HG02973 (cell line): ENCODE data around the gene FNIP2.
"Not testable (repeated sequence)": the region's sequence is repeated elsewhere in the genome, so short reads cannot be mapped to it uniquely, and the experiment has no call there.

Source experiments
- ATAC-seq: cut with Tn5 transposase; IDR thresholded peaks from one replicate; pipeline ENCODE4 v1.9.1; 2021; ENCODE audit warnings: moderate library complexity; ENCODE audit not compliant: unreplicated experiment

Gene FNIP2

DNA sequence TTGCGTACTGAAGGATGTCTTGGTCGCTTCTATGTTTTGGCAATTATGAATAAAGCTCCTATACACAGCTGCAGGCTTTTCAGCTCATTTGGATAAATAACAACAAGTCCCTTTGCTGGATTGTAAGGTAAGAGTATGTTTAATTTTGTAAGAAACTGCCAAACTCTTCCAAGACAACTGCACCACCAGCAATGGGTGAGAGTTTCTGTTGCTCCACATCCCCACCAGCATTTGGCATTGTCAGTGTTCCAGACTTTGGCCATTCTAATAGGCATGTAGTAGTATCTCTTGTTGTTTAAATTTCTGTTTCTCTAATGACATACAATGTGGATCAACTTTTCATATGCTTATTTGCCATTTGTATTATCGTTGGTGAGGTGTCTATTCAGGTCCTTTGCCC is 44.3 kb downstream of the FNIP2 start:
- no peak for ATAC-seq

DNA sequence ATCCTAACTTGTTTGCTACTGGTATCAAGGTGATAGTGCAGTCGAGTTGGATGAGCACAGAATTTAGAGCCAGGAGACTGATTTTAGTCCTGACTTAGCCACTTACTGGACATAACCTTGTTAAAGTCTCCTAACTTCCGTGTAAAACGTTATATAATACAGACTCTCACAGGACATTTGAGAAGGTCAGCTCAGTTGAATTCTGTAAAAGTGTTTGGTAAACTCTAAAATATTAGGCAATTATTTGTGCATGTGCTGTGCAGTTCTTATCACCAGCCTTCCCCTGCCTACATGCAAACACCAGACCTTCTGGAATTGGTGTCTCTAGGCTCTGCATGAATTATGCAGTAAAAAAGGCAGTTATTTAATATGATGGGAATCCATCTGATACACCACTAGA is 45.4 kb downstream of the FNIP2 start:
- ATAC-seq: no peak

DNA sequence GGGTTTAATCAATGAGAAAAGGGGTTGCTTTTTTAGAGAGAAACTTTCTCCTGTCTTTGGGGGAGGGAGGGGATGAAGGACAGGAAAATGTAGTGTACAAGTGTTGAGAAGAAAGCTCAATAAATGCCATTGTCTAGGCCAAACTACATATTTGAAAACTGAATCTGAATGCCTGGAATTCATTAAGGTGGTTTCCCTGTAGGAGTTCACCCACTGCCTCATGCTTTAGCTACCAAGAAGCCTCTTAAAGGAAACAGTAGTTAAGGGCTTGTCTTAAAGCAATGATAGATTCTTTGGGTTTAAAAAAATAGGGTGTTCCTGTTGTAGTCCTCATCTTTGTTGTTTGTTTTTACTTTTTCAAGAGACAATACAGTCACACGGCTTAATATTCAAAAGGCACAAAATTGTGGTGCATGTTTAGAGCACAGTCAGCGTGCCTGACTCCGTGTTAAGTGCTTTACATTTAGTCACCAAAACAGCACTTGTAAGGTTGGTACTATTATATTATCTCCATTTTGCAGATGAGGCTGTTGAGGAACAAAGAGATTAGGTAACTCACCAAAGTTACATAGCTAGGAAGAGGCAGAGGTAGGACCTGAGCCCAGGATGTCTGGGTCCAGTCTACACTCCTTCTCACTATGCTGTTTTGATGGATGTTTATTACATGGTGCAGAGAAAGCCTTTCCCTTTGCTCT is 46.0 kb downstream of the FNIP2 start:
- ATAC-seq: no peak

- peak; percentile 30 for ATAC-seq
These were observed 48.1 kb downstream of the FNIP2 start for GRCh38 chr4:158816955-158817354.

DNA sequence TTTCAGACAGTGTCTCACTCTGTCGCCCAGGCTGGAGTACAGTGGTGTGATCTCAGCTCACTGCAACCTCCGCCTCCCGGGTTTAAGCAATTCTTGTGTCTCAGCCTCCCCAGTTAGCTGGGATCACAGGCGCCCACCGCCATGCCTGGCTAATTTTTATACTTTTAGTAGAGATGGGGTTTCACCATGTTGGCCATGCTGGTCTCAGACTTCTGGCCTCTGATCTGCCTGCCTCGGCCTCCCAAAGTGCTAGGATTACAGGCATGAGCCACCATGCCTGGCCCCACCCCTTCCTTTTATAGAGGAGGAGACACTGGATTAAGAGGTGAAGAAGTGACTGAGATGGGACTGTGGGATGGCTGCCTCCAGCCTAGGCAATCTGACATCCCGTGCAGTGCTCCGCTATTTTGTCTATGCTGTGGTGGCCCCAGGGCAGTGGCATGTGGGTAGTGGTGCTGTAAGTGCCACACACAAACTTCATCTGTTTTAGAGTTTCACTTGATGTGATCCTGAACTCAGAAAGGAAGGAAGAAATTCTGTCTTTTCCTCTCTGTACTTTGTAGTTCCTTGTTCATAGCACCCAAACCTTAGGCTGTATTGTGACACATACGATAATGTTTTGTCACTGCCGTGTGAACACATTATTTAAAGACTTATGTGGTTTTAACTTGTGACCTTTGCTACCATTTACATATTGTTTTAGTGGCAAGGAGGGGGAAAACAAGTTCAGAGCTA is 48.9 kb downstream of the FNIP2 start:
- peak; percentile 68 for ATAC-seq

- ATAC-seq: no peak
These were observed 49.8 kb downstream of the FNIP2 start for GRCh38 chr4:158818560-158819140.

DNA sequence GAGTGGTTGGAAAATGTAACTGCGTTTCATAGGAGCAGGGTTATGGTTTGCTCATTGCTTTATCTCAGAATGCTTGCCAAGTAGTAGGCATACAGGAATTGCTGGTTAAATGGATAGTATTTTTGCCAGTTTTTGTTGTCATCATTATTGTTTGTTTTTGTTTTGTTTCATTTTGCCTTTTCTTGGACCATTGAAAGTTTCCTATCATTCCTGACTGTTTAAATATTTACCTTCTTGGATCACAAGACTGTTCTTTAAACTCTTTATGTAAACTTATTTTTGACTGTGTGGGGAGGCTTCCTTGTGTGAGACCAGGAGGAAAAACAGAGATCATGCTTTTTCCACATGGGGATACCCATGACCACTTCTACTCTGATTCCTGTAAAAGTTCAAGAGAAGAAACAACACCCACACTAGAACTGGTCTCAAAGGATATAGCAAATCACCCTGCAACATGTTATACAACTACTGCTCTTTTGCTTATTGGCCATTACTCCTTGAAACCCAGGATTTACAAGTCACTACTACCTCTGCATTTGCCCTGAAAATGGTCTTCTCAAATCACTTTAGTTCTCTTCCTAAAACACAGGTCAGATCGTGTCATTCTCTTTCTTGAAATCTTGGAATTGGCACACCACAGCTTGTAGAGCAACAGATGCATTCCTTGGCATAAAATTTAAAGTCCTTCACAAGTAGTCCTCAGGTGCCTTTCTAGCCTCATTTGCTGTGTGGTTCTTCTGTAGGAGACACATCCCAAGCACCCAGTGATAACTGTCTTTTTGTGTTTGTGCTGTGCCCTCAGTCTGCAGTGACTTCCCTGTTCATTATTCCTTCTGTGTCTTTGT is 51.3 kb downstream of the FNIP2 start:
- no peak for ATAC-seq

DNA sequence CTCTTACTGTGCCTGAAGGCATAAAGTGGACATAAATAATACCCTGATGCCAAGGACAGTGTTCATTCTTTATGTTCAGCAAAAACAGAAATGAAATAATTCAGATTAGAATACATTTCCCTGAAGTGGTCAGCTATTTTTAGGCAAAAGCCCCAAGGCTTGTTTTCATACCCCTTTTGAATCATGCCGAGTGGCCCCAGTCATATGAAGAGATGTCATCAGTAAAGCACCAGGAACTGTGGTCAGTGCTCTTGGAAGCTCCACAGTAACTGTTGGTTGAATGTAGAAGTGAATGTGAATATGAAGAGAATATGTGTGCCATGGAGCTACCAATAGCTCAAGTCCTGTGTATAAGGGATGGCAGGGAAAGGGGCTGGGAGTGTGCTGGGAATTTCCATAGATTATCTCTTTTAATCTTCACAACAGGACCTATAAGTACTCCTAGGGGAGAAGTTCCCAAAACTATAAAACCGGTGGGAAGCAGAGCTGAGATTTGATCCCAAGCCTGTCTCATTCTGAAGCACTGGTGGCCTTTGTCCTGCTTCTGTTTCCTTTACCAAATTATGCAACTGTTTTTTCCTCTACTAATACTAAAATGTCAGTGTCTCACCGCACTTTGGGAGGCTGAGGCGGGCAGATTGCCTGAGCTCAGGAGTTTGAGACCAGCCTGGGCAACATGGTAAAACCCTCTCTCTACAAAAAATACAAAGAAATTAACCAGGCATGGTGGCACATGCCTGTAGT is 52.6 kb downstream of the FNIP2 start:
- ATAC-seq: peak; percentile 40

GRCh38 chr4:158822348-158822747 is 53.5 kb downstream of the FNIP2 start:
- no peak for ATAC-seq

DNA sequence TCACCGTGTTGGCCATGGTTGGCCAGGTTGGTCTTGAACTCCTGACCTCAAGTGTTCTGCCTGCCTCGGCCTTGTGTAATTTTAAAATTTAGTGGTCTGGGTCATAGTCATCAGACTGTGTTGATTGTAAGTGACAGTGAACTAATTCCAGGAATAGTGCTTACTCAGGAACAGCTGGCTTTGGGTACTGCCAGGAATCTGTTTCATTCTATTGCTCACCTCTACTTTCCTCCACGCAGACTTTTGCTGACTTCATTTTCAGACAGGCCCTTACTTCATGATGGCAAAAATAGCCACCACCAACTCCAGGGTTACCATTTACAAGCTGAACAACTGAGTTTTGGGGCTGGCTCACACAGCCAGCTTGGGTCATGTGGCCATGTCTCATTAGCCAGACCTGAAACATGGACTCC is 54.6 kb downstream of the FNIP2 start:
- ATAC-seq: peak; percentile 27

DNA sequence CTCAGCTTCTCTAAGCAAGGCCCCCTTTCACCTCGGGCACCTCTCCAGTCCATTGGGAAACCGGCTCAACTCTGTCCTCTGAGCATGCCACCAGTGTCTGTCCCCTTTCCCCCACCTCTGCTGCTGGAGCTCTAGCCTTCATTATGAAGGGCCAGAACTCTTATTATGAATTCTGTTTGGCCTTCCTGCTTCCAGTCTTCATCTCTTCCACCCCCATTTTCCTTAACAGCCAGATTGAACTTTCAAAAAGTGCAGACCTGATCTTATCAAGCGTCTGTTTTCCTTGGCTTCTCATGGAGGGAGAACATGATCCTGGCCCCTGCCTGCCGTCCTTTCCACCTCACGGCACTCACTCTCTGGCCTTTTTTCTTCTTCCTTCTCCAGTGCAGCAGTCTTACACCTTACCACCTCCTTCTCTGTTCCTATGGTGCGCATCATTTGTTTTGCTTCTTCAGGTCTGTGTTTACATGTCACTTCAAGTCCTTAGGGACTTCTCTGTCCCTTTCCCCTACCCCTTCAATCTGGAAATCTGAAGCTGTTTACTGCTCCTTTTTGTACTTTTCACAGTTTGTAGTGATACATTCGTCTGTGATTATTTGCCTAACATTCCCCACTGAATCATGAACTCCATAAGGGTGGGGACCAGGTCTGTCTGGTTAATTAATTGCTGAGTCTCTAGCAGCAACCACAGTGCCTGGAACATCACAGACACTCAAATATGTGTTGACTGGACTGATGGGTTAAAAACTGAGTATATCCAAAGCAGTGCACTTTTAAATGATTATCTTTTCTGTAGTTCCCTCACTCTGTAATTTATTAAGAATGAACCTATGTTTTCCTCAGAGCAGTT is 55.8 kb downstream of the FNIP2 start:
- no peak for ATAC-seq

- peak; percentile 4 for ATAC-seq
These were observed 56.7 kb downstream of the FNIP2 start for GRCh38 chr4:158825433-158826036.

DNA sequence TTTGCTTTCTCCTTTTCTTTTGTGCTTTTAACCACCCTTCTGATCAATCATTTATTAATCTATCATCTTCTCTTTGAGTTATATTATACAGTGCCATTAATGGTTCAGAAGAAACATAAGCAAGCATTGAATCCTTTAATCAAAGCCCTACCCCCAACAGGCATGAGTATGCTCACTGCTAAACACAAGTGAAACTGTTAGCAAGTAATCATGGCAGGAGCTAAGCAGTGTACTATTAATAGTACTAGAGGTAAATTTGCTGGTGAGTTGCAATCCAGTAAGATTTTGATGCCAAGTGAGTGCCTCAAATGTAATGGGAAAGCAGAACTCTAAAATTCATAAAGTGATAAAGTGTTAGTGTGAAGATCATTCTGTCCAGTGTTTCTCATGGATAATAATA is 57.2 kb downstream of the FNIP2 start:
- ATAC-seq: peak; percentile 56

- ATAC-seq: peak; percentile 33
These were observed 58.1 kb downstream of the FNIP2 start for GRCh38 chr4:158826882-158827281.

DNA sequence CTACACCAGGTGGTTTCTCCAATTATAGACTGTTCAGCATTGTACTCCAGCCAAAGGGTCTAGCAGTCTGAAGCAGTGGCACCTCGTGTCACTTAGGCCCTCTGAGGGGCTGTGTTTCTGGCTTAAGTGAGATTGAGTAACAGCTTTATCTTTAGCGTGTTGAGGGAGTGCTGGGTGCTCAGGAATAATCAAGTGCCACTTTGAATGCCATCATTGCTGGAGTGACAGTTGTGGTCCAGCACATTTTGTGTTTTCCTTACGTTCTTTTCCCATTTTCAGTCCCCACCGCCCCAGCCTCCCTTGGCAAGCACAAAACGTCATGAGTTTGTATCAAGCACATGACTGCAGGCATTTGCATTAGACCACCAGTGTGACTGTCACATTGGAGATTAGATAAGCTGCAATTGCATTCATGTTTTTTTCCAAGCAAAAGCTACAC is 58.7 kb downstream of the FNIP2 start:
- no peak for ATAC-seq

DNA sequence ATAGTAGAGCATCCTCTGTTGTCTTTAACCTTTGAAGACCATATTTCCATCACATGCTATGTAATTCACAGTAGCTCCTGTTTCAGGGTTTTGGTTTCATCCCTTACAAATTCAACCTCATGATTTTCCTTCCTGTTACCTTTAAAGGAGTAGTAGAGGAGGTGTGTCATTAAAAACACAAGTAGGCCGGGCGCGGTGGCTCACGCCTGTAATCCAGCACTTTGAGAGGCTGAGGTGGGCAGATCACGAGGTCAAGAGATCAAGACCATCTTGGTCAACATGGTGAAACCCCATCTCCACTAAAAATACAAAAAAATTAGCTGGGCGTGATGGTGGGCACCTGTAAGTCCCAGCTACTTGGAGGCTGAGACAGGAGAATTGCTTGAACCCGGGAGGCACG is 59.3 kb downstream of the FNIP2 start:
- not testable (repeated sequence) for ATAC-seq

DNA sequence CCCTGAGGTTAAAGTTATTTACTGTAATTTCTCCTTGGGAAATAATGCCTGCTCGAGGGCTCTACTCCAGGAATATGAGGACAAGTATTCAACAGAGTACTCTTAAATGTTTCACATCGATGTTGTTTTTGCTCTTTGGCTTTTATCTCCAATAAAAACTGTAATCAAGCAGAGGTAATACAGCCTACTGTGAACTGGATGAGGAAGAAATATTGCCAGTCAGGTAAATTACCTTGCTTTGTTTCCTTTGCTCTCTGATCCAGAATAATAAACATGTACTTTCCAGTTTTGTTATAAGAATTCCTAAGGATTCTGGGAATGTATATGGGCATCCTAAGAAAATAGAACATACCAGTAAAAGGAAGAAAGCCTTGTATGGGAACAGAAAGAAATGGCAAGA is 60.4 kb downstream of the FNIP2 start:
- no peak for ATAC-seq

- no peak for ATAC-seq
These were observed 64.8 kb downstream of the FNIP2 start for GRCh38 chr4:158833602-158834001.
